GM18508 (cell line): Measurements from ENCODE around the gene MOB4.
"Not testable (repeated sequence)": the region's sequence is repeated elsewhere in the genome, so short reads cannot be mapped to it uniquely, and the experiment has no call there.

Experiments used
- ATAC-seq: cut with Tn5 transposase; IDR thresholded peaks from one replicate; pipeline ENCODE4 v1.9.1; 2021; ENCODE audit warnings: moderate number of reproducible peaks; ENCODE audit not compliant: insufficient read depth, unreplicated experiment

MOB4 gene

GRCh38 chr2:197506658-197507057 lies 9.2 kb upstream of the MOB4 start:
- ATAC-seq: no peak

GRCh38 chr2:197513915-197514314 lies 2.0 kb upstream of the MOB4 start:
- no peak for ATAC-seq

- no peak for ATAC-seq
Observed at GRCh38 chr2:197514754-197515153, 1.1 kb upstream of the MOB4 start.

GRCh38 chr2:197515315-197515738 lies 539 bp upstream of the MOB4 start:
- no peak for ATAC-seq

GRCh38 chr2:197516393-197516761 lies 511 bp downstream of the MOB4 start:
- ATAC-seq: peak; percentile 5

- no peak for ATAC-seq
Observed at GRCh38 chr2:197517150-197517549, 1.3 kb downstream of the MOB4 start.

- ATAC-seq: no peak
Observed at GRCh38 chr2:197538412-197538811, 22.5 kb downstream of the MOB4 start.

GRCh38 chr2:197539734-197540133 lies 23.9 kb downstream of the MOB4 start:
- ATAC-seq: no peak

GRCh38 chr2:197543206-197543605 lies 27.3 kb downstream of the MOB4 start:
- ATAC-seq: no peak

- ATAC-seq: no peak
Observed at GRCh38 chr2:197547163-197547900, 31.5 kb downstream of the MOB4 start.

- ATAC-seq: no peak
Observed at GRCh38 chr2:197548582-197548981, 32.7 kb downstream of the MOB4 start.

- ATAC-seq: not testable (repeated sequence)
Observed at GRCh38 chr2:197551260-197551659, 35.4 kb downstream of the MOB4 start.

- no peak for ATAC-seq
Observed at GRCh38 chr2:197555467-197555866, 39.6 kb downstream of the MOB4 start.

- no peak for ATAC-seq
Observed at GRCh38 chr2:197556456-197556855, 40.6 kb downstream of the MOB4 start.

GRCh38 chr2:197558393-197558792 lies 42.5 kb downstream of the MOB4 start:
- ATAC-seq: no peak

- no peak for ATAC-seq
Observed at GRCh38 chr2:197559681-197560080, 43.8 kb downstream of the MOB4 start.

GRCh38 chr2:197560146-197560665 lies 44.3 kb downstream of the MOB4 start:
- ATAC-seq: no peak

GRCh38 chr2:197571627-197572271 lies 55.9 kb downstream of the MOB4 start:
- ATAC-seq: no peak

GRCh38 chr2:197573608-197574007 lies 57.7 kb downstream of the MOB4 start:
- ATAC-seq: no peak

- ATAC-seq: no peak
Observed at GRCh38 chr2:197575987-197576386, 60.1 kb downstream of the MOB4 start.

- ATAC-seq: no peak
Observed at GRCh38 chr2:197576631-197577030, 60.8 kb downstream of the MOB4 start.

- no peak for ATAC-seq
Observed at GRCh38 chr2:197577446-197577845, 61.6 kb downstream of the MOB4 start.
